Esophagus (tissue), 2 donors: ENCODE results near the gene IL3. TPM values are rescaled to one million over a fixed set of nuclear protein-coding genes. Genes with fewer than 3 reads are reported as not detected.

ENCODE experiments used
- H3K27ac ChIP-seq, 2 donors: one replicate each; pipeline ENCODE4 v1.5.1; 2013; ENCODE audit warnings: low read depth in 2 of 2, mild to moderate bottlenecking in 2 of 2, inconsistent platforms in 1 of 2, low read length in 1 of 2, moderate library complexity in 1 of 2
- H3K27me3 ChIP-seq, 2 donors: one replicate each; pipeline ENCODE4 v1.6.1; 2013; ENCODE audit warnings: low read length in 2 of 2, control low read depth in 1 of 2, mild to moderate bottlenecking in 1 of 2; ENCODE audit not compliant: insufficient read depth in 2 of 2, control insufficient read depth in 1 of 2
- H3K36me3 ChIP-seq, 2 donors: one replicate each; pipeline ENCODE4 v1.6.1; 2013; ENCODE audit warnings: low read length in 1 of 2; ENCODE audit not compliant: control insufficient read depth in 2 of 2, insufficient read depth in 2 of 2
- H3K4me1 ChIP-seq, 2 donors: one replicate each; pipeline ENCODE4 v1.6.1; 2013; ENCODE audit warnings: low read length in 1 of 2; ENCODE audit not compliant: control insufficient read depth in 2 of 2, insufficient read depth in 2 of 2
- H3K4me3 ChIP-seq, 2 donors: one replicate each; pipeline ENCODE4 v1.5.1; 2013; ENCODE audit warnings: low read length in 2 of 2, mild to moderate bottlenecking in 2 of 2, low read depth in 1 of 2, moderate library complexity in 1 of 2
- H3K9me3 ChIP-seq, 2 donors: one replicate each; pipeline ENCODE4 v1.6.1; 2013; ENCODE audit warnings: mild to moderate bottlenecking in 2 of 2, low read depth in 1 of 2, low read length in 1 of 2, moderate library complexity in 1 of 2; ENCODE audit not compliant: control insufficient read depth in 2 of 2, insufficient read depth in 1 of 2
- WGBS, 2 donors: extraction: QIAGEN DNeasy Blood & Tissue Kit; methylation state at CpG; one replicate each; pipeline ENCODE4 v1.1.7; 2013; 5-methylcytosine and 5-hydroxymethylcytosine counted together
- polyA plus RNA-seq, 2 donors: library from polyadenylated mRNA; stranded (reverse); fragments of 200-250 nt; gene quantifications; one replicate each; pipeline ENCODE4 v1.2.3, GENCODE V29; 2013
- donor health status: healthy with polysubstance abuse.
- donor health status: Bipolar disorder and iron deficiency.

IL3 gene
- polyA plus RNA-seq, 2 donors = not detected

- peaks cover 0 to 2% of the 10 kb centered on the region in 2 donors for H3K36me3 ChIP-seq
- no peaks in the 10 kb centered on the region for H3K27me3 ChIP-seq
- WGBS, 2 donors = 88 to 90% methylated on average over 11 of the region's 11 CpGs
- H3K27ac ChIP-seq = no peak overlapping the region
- H3K4me1 ChIP-seq = peaks cover 5 to 14% of the 10 kb centered on the region in 2 donors
- H3K4me3 ChIP-seq = no peak overlapping the region
- no peaks in the 10 kb centered on the region for H3K9me3 ChIP-seq
These were observed 15.9 kb downstream of the IL3 start for GRCh38 chr5:132076202-132076830.

GRCh38 chr5:132076983-132077382, 16.5 kb downstream of the IL3 start:
- WGBS, 2 donors = 92 to 94% methylated on average over 8 of the region's 8 CpGs
- H3K9me3 ChIP-seq = no peaks in the 10 kb centered on the region
- H3K4me3 ChIP-seq = no peak overlapping the region

GRCh38 chr5:132079081-132079480, 18.6 kb downstream of the IL3 start:
- H3K4me3 ChIP-seq = no peak overlapping the region
- no peak overlapping the region for H3K27ac ChIP-seq
- H3K9me3 ChIP-seq = no peaks in the 10 kb centered on the region
- peaks cover 5 to 13% of the 10 kb centered on the region in 2 donors for H3K4me1 ChIP-seq
- H3K36me3 ChIP-seq = peaks cover 0 to 2% of the 10 kb centered on the region in 2 donors
- WGBS, 2 donors = 75 to 77% methylated on average over 4 of the region's 4 CpGs
- H3K27me3 ChIP-seq = no peaks in the 10 kb centered on the region

More at GRCh38 chr5:132076983-132077382, 16.5 kb downstream of the IL3 start:
- Histone ChIP-seq H3K27me3 (no peaks in the 10 kb centered on the region), H3K27ac (no peak overlapping the region), H3K4me1 (peaks cover 5 to 14% of the 10 kb centered on the region in 2 donors), H3K36me3 (peaks cover 0 to 2% of the 10 kb centered on the region in 2 donors)

DNA sequence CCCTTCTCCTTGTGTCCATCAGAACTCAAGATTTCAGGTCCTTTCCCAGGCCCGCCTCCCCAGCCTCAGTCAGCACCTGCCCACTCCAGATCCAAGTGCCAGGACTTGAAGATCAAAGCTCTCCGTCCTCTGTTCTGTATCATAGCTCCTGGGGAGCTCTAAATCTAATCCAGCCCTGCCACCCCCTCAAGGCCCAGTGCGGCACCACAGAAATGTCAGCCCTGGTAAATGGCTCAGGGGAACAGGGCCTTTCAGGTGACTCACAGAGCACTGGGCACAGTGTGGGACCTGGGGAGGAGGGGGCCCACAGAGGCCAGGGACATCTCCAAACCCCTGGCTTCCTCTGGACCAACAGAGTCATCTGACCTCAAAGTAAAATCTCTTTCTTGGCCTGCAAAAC, 19.2 kb downstream of the IL3 start:
- peaks cover 1 to 8% of the 10 kb centered on the region in 2 donors for H3K4me1 ChIP-seq
- no peaks in the 10 kb centered on the region for H3K9me3 ChIP-seq
- peaks cover 0 to 2% of the 10 kb centered on the region in 2 donors for H3K36me3 ChIP-seq
- no peak overlapping the region for H3K27ac ChIP-seq
- no peak overlapping the region for H3K4me3 ChIP-seq
- H3K27me3 ChIP-seq = no peaks in the 10 kb centered on the region
- WGBS, 2 donors = 64 to 87% methylated on average over 3 of the region's 3 CpGs

DNA sequence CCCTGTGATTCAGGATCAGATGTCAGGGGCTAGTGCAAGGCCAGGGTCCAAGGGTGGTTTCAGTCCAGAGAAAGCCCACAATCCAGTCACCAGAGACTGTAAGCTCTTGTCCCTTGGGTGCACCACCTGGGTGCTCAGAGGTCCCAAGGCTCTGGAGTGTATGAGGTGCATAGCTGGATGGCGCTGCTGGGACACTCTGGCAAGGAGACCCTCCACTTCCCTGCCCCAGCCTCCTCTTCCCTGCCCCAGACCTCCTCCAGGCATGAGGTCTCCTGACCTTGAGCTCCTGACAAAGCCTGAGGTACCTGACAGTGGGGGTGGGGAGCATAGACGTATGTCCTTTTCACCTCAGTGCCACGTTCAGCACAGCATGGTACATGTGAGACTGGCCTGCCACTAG, 20.1 kb downstream of the IL3 start:
- H3K4me1 ChIP-seq = no peaks in the 10 kb centered on the region
- H3K36me3 ChIP-seq = no peaks in the 10 kb centered on the region
- no peaks in the 10 kb centered on the region for H3K9me3 ChIP-seq
- 93 to 96% methylated on average over 3 of the region's 3 CpGs for WGBS, 2 donors
- no peak overlapping the region for H3K27ac ChIP-seq
- H3K27me3 ChIP-seq = no peaks in the 10 kb centered on the region
- no peak overlapping the region for H3K4me3 ChIP-seq

DNA sequence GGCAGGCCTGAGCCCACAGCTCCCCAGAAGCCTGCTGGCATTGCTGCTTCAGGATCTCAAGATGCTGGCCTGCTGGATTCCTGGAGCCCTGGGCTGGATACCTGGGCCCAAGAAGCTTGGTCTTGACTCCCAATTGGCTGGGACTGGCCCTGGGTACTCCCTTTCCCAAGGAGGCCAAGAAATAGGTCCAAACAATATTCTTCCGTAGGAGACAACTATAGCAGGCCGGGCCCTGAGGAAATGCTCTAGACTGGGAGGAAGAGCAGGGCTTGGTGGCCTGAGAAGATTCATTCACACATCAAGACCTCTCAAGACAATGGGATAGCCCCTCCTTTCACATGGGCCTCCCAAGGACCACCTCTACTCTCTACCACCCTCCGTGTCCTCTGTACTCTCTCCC, 21.0 kb downstream of the IL3 start:
- WGBS, 2 donors = 97 to 98% methylated on average over 3 of the region's 3 CpGs
- Histone ChIP-seq H3K4me1 (no peaks in the 10 kb centered on the region), H3K36me3 (no peaks in the 10 kb centered on the region), H3K4me3 (no peak overlapping the region), H3K27ac (no peak overlapping the region), H3K27me3 (no peaks in the 10 kb centered on the region), H3K9me3 (no peaks in the 10 kb centered on the region)

DNA sequence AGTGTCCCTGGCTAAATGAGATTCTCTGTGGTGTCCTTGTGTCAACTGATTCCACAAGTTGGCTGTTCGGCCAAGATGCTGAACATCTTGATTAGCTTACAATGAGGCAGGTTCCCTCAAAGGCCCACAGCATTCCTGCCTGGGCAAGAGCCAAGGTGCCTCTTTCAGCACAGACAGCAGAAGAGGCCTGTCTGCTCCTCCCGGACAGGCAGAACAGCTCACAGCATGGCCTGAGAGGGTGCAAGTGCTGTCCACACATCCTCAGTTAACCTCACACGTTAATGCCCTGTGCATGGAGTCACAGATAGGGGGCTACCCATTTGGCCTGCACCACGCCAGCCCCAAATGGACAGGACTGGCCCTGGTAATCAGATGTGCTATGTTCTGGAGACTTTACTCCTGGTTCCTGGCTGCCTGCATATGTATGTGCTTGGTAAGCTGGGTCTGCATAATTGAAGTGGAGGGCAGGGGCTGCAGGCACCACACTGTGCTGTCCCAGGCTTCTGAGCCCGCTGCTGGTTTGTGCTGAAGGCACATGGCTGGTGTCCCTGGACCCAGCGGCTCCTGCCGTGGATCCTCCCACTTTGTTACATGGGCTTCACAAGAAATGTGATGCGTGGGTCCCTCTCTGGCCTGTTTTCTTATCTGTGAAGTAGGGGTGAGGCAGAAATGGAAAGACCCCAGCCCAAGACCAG, 22.0 kb downstream of the IL3 start:
- 88 to 91% methylated on average over 8 of the region's 8 CpGs for WGBS, 2 donors
- Histone ChIP-seq H3K27me3 (no peaks in the 10 kb centered on the region), H3K27ac (no peak overlapping the region)

DNA sequence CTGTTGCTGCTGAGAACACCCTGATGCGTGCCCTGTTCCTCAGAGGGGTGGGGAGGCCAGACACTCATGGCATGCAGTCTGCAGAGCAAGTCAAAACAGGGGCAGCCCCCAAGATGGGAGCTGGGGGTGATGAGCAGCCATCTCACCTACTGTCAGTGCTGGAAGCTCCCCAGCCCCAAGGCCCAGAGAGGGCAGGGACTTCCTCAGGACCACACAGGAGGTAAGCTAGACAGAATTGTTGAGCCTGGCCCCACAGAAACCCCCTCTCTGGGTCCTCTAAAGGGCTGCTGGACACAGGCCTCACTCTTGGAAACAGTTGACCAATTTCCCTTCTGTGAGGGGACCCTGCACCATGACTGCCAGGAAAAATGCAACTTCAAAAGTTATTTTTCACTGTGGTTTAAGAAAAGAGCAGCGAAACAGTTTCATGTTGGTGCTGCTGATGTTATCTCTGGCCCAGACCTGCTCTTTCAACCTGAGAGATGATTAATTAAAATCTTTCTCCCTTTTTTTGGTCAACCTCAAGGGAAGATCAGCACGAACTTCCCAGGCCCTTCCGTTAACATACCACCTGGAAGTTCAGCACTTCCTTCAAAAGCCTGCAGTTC, 22.7 kb downstream of the IL3 start:
- Histone ChIP-seq H3K9me3 (no peaks in the 10 kb centered on the region), H3K4me1 (no peaks in the 10 kb centered on the region), H3K27ac (no peak overlapping the region), H3K4me3 (no peak overlapping the region), H3K27me3 (no peaks in the 10 kb centered on the region), H3K36me3 (no peaks in the 10 kb centered on the region)
- 77 to 81% methylated on average over 4 of the region's 4 CpGs for WGBS, 2 donors

More for the DNA sequence above, 22.0 kb downstream of the IL3 start:
- no peaks in the 10 kb centered on the region for H3K9me3 ChIP-seq
- no peaks in the 10 kb centered on the region for H3K36me3 ChIP-seq
- no peak overlapping the region for H3K4me3 ChIP-seq
- no peaks in the 10 kb centered on the region for H3K4me1 ChIP-seq

DNA sequence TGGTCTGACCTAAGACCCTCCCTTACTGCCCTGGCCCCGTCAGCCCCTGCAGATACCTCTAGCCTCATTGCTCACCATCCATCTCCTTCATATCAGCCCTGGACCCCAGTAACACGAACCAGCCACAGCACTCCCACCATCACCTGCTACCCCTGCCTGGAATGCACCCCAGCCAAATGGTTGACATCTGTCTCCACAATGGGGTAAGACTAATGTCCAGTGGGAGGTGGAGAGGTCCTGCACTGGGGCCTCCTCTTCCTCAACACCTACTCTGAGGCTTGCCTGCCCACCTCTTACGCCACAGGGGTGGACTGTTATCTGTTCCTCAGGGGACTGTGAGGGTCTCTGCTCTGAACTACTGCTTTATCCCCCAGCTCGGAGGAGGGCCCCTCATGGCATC, 25.2 kb downstream of the IL3 start:
- no peaks in the 10 kb centered on the region for H3K36me3 ChIP-seq
- no peak overlapping the region for H3K27ac ChIP-seq

More for the DNA sequence above, 25.2 kb downstream of the IL3 start:
- H3K9me3 ChIP-seq = no peaks in the 10 kb centered on the region
- no peak overlapping the region for H3K4me3 ChIP-seq
- H3K4me1 ChIP-seq = peaks cover 3% of the 10 kb centered on the region in 2 donors
- H3K27me3 ChIP-seq = no peaks in the 10 kb centered on the region
- 73 to 92% methylated on average over 4 of the region's 4 CpGs for WGBS, 2 donors
